SIG-M5 treated with dmso at 0.1 percent for 504 hours (cell line): ENCODE results near the gene WASHC4.
"Not testable (repeated sequence)": the region's sequence is repeated elsewhere in the genome, so short reads cannot be mapped to it uniquely, and the experiment has no call there.

ENCODE experiments used
- DNase-seq: peaks from one replicate; lab custom pipeline; 2025; ENCODE audit not compliant: unreplicated experiment; lab: John Stamatoyannopoulos, UW

The WASHC4 gene

DNA sequence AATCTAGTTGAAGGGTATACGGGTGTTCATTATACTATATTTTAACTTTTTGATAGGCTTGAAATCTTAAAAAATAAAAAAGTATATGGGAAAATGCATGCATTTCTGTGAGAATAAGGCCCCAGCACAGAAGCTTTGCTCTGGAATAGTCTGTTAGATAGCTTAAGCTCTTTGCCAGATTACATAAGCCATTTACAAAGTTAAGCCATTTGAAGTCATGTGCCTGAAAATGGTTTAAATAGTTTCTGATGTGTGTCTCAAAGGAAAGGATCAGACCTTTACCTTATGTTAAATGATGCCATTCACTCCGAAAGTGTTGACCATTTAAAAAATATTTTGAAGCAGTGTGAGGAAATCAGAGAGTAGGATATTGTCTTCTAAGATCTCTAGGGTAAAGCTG lies 51.3 kb downstream of the WASHC4 start:
- DNase-seq: no peak

DNA sequence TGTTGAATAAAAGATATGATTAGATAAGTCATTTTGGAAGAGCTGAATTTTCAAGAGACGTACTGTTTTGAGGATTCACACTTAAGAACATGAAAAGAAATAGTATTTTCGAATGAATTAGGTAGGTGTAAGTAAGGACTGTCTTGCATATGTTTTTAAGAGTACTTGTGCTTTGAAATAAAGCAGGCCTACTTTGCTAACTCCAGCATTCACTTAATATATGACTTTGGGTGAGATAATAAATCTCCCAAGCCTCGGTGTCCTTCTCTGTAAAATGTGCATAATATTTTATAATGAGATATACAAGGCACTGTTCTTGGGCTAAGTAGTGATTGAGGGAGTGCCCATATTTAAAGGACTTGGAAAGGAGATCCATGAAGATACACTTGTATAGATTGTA lies 54.6 kb downstream of the WASHC4 start:
- DNase-seq: no peak

DNA sequence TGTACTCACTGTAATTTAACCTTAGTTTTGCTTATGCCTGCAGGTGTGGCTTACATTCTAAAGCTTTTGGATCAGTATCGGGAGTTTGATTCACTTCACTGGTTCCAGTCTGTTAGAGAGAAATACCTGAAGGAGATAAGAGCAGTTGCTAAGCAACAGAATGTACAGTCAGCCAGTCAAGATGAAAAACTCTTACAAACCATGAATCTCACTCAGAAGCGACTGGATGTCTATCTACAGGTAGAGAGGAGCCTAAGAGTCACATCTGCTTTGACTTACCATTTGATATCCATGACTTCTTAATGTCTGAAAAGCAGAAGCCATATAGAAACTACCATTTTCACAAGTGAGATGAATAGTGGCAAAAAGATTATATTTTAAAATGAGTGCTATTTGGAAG lies 56.5 kb downstream of the WASHC4 start:
- no peak for DNase-seq

DNA sequence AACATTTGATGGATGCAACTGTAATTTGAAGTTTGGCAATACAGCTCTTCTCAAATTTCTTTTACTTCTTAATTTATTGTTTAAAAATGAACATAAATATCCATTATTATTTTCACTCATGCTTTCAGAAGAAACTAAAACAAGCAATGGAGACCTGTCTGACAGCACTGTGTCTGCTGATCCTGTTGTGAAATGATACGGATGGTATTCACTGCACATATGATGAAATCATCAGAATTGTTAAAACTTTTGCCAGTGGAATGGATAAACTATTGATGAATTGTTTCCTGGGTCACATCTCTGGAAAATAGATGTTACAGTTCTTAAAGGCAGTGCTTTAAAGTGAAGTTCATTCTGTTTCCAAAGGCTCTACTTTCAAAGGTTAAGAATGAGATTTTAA lies 59.2 kb downstream of the WASHC4 start:
- DNase-seq: no peak

DNA sequence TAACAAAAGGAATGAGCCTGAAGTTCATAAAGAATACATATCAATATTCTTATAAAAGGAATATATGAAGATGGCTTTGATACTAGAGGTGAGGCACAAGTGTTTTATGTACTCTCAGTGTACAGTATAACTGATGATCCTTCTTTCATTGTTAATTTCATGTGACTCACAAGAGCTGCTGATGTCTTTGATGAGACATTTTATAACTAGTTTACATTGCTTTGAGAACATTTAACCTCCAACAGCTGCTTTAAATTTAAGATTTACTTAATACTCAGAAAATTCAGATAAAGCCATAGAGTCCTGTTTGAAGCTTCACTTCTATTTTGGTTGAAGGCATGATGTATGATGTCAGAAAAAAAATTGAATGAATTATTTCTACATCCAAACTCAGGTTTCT lies 59.8 kb downstream of the WASHC4 start:
- DNase-seq: no peak

DNA sequence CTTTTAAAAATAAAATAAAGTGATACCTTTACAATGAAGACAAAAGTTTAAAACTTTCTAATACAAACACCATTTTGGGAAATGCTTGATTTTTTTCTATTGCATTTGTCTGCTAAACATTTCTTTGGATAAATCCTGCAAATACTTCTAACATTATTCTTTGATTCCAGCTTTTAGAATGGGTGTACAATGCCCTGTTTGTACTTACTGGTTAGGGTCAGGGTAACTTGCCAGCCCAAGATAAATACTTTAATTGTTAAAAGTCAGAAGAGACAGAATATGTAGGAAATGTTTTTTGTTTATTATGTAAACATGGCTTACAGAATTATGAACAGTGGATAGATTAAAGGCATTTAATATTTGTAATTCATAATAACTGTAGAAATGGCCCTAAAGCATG lies 60.5 kb downstream of the WASHC4 start:
- DNase-seq: no peak

DNA sequence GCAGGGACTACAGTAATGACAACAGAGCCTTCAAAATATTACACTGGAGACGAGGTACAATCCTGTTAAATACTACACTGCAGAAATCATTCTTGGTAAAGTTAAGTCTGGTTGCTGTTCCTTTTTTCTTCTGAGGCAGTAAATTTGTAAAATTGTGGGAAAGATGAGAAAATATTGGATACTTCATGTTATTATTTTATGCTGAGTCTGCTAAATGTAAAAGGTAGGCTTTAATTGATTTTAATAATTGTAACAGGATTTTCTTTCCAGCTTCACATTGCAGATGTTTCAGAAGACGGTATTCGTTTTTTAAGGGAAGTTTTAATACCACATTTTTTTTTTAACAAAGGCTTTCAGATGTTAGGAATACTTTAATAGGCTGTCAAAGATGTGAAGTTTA lies 62.6 kb downstream of the WASHC4 start:
- DNase-seq: no peak

DNA sequence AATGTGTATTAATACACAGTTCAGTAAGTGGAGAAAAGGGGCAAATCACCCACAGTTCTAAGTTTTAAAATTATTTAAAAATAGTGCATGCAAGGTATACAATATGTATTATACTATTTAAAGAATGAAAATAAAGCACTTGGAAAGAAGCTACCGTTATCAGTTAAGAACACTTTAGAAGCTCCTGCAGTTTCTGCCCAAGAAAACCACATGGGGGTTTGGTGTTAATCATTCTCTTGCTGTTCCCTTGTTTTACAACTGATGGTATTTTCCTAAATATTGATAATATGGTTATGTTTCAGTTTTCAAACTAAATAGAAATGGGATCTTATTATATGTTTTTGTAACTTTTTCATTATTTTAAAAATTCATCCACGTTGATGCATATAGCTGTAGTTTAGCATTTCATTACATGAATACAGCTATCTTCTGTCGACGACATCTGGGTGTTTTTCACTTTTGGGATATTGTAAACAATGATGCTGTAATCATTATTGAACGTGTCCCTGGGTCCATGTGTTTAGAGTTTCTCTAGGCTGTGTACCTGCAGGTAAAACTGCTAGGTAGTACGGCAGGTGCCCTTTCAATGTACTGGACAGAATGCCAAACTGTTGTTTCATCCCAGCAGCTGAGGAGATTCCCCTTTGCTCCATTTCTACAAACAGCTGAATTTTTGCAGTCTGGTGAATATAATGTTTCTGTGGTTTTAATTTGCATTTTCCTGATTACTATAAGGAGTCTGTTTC lies 64.3 kb downstream of the WASHC4 start:
- no peak for DNase-seq

DNA sequence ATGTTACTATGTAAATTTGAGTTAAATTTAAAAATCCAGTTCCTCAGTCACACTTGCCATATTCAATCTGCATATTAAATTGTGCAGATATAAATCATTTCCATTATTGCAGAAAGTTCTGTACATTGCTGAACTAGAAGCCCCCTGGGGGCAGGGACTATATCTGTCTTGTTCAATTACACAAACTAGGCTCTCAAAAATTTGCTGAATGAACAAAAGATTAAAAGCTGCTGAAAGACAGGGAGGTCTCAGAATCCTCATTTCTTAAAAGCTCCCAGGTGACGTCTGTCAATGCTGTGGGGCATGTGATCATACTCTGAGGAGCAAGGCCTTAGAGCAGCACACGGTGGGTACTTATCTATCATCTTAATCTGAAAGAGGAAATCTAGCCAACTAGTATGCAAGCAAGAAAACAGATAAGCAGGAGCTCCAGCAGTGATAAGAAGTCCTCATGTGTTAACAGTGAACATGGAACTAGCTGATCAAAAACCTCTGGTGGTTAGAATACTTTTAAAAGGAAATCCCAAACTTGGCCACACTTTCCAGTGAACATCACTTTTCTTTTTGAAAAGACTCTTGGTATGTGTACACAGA lies 68.0 kb downstream of the WASHC4 start:
- DNase-seq: no peak

DNA sequence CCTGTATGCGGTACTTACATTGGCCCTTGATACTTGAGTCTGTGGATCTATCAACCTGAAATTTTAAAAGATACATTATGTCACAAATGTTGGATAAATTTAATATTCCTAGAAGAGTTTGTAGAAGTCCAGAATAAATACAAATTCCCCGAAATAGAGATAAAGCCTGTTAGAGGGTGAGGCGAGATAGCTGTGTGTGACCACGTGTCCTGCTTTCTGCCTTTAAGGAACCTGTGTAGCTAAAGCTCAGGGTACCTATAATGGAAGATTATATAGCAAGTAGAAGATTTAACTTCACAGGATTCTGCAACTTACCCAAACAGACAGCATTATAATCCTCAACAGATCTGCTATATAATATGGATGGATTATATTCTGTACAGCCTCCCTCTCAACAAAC lies 69.7 kb downstream of the WASHC4 start:
- DNase-seq: no peak

DNA sequence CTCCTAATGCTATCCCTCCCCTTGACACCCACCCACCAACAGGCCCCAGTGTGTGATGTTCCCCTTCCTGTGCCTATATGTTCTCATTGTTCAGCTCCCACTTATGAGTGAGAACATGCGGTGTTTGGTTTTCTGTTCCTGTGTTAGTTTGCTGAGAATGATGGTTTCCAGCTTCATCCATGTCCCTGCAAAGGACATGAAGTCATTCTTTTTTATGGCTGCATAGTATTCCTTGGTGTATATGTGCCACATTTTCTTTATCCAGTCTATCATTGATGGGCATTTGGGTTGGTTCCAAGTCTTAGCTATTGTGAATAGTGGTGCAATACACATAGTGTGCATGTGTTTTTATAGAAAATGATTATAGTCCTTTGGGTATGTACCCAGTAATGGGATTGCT lies 71.6 kb downstream of the WASHC4 start:
- DNase-seq: not testable (repeated sequence)

DNA sequence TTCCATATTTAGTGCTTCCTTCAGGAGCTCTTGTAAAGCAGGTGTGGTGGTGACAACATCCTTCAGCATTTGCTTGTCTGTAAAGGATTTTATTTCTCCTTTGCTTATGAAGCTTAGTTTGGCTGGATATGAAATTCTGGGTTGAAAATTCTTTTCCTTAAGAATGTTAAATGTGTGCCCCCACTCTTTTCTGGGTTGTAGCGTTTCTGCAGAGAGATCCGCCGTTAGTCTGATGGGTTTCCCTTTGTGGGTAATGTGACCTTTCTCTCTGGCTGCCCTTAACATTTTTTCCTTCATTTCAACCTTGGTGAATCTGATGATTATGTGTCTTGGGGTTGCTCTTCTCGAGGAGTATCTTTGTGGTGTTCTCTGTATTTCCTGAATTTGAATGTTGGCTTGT lies 75.9 kb downstream of the WASHC4 start:
- DNase-seq: not testable (repeated sequence)

DNA sequence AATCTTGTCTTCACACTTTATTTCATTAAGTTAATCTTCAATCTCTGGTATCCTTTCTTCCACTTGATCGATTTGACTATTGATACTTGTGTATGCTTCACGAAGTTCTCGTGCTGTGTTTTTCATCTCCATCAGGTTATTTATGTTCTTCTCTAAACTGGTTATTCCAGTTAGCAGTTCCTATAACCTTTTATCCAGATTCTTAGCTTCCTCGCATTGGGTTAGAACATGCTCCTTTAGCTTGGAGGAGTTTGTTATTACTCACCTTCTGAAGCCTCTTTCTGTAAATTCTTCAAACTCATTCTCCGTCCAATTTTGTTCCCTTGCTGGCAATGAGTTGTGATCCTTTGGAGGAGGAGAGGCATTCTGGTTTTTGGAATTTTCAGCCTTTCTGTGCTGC lies 76.4 kb downstream of the WASHC4 start:
- not testable (repeated sequence) for DNase-seq

DNA sequence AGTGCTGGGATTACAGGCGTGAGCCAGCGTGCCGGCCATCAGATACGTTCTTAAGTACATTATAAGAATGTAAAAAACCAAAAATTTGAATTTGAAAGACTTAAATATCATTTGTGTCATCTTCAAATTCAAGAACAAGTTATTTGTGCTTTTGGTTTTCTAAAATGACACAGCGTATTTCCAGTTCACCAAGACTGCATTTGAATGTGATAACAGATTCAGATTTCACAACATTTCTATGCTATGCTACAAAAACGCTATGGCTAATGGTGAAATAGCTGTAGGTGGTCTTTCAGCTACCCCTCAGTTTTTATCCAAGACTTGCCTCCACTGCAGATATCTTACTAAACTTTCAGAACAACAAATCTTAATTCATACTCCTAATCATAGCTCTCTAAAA lies 81.8 kb downstream of the WASHC4 start:
- DNase-seq: no peak

DNA sequence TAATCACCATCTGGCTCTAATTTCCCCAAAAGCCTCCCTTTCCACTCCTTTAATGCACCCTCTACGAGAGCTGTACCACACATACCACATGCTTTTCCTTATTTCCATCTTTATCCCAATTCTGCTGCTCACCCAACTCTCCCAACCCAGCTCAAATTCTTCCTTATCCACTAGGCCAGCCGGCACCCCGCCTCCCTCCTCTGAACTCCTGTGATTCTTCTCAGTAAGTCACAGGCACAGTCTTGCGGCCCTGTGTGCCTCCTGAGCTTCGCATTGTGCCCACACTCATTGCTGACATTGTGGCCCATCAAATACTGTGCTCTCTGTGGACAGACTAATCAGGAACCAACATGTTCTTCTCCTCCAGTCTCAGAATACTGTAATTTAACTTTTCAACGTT lies 83.0 kb downstream of the WASHC4 start:
- no peak for DNase-seq

DNA sequence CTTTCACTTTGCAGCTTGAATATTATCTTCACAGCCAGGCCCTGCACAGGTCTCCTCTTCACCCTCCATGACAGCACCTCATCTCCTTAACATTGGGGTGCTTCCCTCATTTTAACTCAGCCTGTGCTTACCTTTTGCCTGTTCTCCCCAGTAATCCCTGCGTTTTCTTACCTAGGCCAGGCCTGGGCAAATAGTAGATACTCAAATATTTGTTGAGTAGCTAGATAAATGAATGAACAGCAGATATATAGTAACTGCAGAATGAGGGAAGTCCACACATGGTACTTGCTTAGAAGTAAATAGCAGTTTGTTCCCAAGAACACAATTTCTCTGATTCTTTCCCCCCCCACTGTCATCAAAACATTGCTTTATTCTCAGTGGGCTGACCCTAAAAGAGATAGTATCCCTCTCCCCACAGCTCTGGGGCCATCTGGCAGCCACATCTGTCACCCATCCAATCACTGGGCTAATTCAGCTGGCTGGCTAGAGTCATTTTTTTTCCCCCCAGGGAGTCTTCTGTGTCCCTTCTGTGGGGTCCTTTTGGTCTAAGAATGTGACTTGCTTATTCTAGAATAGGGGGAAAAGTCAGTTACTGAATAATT lies 85.2 kb downstream of the WASHC4 start:
- DNase-seq: no peak

DNA sequence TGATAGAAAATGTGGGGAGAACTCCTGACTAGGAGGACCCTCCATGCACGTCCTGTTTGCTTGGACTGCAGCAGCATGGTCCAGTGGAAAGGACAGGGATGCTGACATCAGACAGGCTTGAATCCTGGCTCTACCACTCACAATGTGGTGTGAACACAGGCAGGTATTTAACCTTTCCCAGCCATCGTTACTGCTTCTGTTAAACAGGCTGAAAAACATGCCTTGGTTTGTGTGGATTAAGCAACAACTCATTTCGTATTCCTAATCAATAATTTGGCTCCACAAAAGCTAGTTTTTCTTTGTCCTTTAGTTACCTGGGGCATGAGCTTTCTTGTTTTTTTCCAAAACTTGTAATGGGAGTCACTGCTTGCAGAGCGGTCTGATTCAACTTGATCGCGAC lies 87.4 kb downstream of the WASHC4 start:
- DNase-seq: no peak

DNA sequence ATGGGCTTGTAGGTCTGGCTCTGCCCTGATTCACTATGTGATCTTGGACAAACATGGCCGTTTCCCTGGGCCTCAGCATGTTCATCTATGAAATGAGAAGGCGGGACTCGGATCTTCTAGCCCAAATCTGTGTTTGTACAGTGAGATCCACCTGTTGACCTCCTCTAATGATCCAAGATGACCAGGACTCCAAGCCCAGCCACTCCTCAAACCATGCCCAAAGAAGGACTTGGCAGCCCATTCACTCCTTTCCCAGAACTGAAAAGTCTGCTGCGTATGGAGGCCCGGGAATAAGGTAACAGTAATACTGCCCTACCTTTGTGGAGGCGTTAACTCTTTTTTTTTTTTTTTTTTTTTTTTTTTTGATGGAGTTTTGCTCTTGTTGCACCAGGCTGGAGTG lies 88.6 kb downstream of the WASHC4 start:
- no peak for DNase-seq

DNA sequence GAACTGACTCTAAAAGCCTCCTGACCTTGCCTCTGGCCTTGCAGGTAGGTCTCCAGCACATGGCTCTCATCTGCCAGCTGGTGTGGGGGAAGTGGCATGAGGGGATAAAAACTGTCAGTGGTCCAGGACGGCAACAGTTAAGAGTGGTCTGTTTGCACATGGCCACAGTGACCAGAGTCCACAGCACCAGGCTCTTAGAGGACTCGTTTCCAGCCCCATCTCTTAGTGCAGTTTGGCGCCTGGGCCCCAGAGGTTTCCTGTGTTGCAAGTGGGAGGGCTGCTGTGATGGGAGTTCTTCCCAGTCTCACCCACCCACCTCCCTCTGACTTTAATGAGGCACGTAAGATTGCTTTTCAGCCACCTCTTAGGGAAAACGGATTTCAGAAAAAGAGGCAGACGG lies 91.4 kb downstream of the WASHC4 start:
- no peak for DNase-seq

DNA sequence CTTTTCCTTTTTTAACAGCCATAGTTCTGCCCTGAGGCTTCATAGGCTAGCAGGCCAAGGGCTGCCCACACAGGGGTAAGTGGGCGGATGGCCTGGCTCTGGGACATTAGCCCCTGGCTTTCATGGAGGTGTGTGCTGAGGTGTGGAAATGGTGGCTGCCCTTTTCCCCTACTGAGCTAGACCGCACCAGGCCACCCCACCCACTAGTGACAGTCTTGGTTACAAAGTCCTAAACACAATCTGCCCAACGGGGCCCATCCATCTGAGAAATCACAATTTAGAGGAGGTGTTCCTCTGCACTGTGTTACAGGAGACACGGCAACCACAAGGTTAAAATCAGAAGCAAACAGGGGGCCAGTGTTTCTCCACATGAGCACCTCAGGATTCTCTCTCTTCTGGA lies 92.9 kb downstream of the WASHC4 start:
- no peak for DNase-seq

DNA sequence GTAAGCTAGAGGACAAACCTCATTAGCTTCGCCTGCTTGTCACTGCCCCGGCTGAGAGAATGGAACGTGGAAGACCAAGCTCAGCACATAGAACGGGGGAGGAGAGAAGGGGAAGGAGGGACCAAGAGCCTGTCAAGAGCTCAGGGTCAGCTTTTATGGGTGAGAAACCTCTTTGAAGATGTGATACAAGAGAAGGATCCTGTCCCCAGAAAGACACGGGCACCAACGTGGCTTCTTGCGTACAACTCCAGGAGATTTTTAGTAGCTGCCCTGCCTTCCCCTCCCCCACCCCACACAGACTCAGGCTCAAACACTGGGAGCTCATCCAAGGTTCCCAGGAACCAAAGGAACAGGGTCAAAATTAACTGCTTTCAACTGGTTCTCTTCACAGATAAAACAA lies 93.8 kb downstream of the WASHC4 start:
- no peak for DNase-seq

DNA sequence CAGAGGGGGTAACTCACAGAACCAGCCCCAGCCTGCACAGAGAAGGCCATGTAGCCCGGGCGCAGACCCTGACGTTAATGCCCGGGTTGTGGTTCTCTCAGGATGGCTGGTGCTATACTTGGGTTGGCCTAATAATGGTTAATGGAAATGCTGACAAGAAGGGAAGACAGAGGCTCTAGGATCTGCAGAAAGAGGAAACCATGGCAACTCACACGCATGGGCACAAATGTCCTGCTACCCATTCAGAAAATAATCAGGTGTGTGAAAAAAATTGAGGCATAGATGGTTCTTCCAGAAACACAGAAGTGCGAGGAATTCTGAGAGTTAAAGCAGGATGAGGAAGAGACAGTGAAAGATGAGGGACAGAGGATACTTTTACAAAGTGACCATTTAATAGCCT lies 94.7 kb downstream of the WASHC4 start:
- DNase-seq: no peak

DNA sequence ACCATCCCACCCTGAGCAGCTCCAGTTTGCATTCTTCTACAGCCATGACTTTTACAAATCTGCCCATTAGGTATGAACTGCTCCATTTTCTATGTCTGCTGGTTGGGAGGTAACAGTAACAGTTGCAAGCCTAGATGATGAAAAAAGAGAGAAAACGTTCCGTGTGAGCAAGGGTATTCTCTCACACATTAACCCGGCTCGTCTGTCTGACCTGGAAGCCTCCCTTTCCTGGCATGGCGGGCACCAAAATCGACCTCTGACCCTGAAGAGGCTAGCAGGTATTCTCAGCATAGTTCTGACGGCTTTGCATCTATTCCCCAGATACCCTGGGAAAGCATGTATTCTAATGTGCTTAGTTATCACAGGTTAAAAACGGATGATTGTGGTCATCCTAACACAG lies 96.6 kb downstream of the WASHC4 start:
- DNase-seq: no peak
